OCI-LY7 (cell line): ENCODE data around the gene C14orf93. TPM values are rescaled to one million over a fixed set of nuclear protein-coding genes. Genes with fewer than 3 reads are reported as not detected.

Experiments used
- BruUV-seq: library from RNA; stranded (reverse); fragments of 400-500 nt; replicated peaks from 2 replicates; lab custom pipeline; 2021; lab: Mats Ljungman, UMichigan
- CTCF ChIA-PET: fragments of 300-600 bp; sonication (Branson Sonifier 250); formaldehyde crosslinking; loops from one replicate; lab custom pipeline; 2022; ENCODE audit warnings: antibody characterized with exemption; ENCODE audit not compliant: unreplicated experiment; lab: Charles Lee
- POLR2A ChIA-PET: fragments of 300-600 bp; sonication (Branson Sonifier 250); formaldehyde crosslinking; loops from one replicate; lab custom pipeline; 2022; ENCODE audit warnings: antibody characterized with exemption; lab: Charles Lee
- DNase-seq: peaks from one replicate; pipeline ENCODE4 v3.0.0-alpha.2; 2015; ENCODE audit warnings: low spot score
- H2AFZ ChIP-seq: fragments of 200-600 bp; sonication (generic), shearing (Covaris generic); 2 replicates; pipeline ENCODE4 v1.6.1; 2014; ENCODE audit warnings: mild to moderate bottlenecking, antibody characterized with exemption, low read length, moderate library complexity
- H3K27ac ChIP-seq: fragments of 200-600 bp; sonication (generic); 2 replicates; pipeline ENCODE4 v1.5.1; 2014; ENCODE audit warnings: mixed run types, low read depth, mild to moderate bottlenecking, moderate library complexity, low read length, inconsistent platforms; ENCODE audit not compliant: poor library complexity, severe bottlenecking
- H3K36me3 ChIP-seq: fragments of 200-600 bp; sonication (generic); 2 replicates; pipeline ENCODE4 v1.6.1; 2014; ENCODE audit warnings: mild to moderate bottlenecking, antibody characterized with exemption, low read length, moderate library complexity, mixed read lengths; ENCODE audit not compliant: insufficient read depth
- H3K4me1 ChIP-seq: fragments of 200-600 bp; sonication (generic); 2 replicates; pipeline ENCODE4 v1.5.1; 2014; ENCODE audit warnings: mild to moderate bottlenecking, low read length; ENCODE audit not compliant: insufficient read depth, poor library complexity, severe bottlenecking
- H3K4me2 ChIP-seq: fragments of 200-600 bp; sonication (generic); 2 replicates; pipeline ENCODE4 v1.6.1; 2014; ENCODE audit warnings: mild to moderate bottlenecking, low read length
- H3K4me3 ChIP-seq: fragments of 200-600 bp; sonication (generic); 2 replicates; pipeline ENCODE4 v1.5.1; 2014; ENCODE audit warnings: mild to moderate bottlenecking, low read depth, low read length; ENCODE audit not compliant: poor library complexity, severe bottlenecking
- H3K79me2 ChIP-seq: fragments of 200-600 bp; sonication (generic); 2 replicates; pipeline ENCODE4 v1.6.1; 2016; ENCODE audit warnings: low read depth, mild to moderate bottlenecking, low read length, moderate library complexity, mixed read lengths; ENCODE audit not compliant: insufficient read depth
- H3K9me2 ChIP-seq: fragments of 200-600 bp; sonication (generic); 2 replicates; pipeline ENCODE4 v1.6.1; 2016; ENCODE audit warnings: mild to moderate bottlenecking, low read length, mixed read lengths; ENCODE audit not compliant: insufficient read depth
- H3K9me3 ChIP-seq: fragments of 200-600 bp; sonication (generic); 2 replicates; pipeline ENCODE4 v1.6.1; 2014; ENCODE audit warnings: mild to moderate bottlenecking, mixed run types, low read length, mixed read lengths
- H4K20me1 ChIP-seq: fragments of 200-600 bp; sonication (generic); 2 replicates; pipeline ENCODE4 v1.6.1; 2014; ENCODE audit warnings: mild to moderate bottlenecking, antibody characterized with exemption, low read length, moderate library complexity, mixed read lengths; ENCODE audit not compliant: insufficient read depth
- EZH2phosphoT487 ChIP-seq: fragments of 200-600 bp; sonication (generic); IDR thresholded peaks from 2 replicates; pipeline ENCODE4 v1.6.1; 2018; ENCODE audit warnings: low read depth, borderline replicate concordance, mild to moderate bottlenecking, mixed run types, antibody characterized with exemption, low read length, moderate library complexity, mixed read lengths
- intact Hi-C: fragments of 100-400 bp; cut with micrococcal nuclease; formaldehyde crosslinking; loops from one replicate; pipeline ENCODE4 v1.10.0; 2022; ENCODE audit not compliant: unreplicated experiment
- total RNA-seq, 2 experiments: library from RNA; depleted of rRNA in 1 of 2; stranded (reverse); fragments of >200 nt in 1 of 2; shearing (Covaris generic) in 1 of 2; gene quantifications; 2 replicates each; pipeline ENCODE4 v1.2.3, GENCODE V29; 2014 to 2022
- TF ChIP-seq, protein P1 (sequence below): fragments of 200-600 bp; sonication (generic); conservative IDR thresholded peaks from 2 replicates; pipeline ENCODE4 v1.5.1; 2014; ENCODE audit warnings: mild to moderate bottlenecking, antibody characterized with exemption, low read length, moderate library complexity, mixed read lengths

C14orf93 gene
- total RNA-seq, 2 experiments from 2014 or later: 15.2 to 17.9 TPM

DNA sequence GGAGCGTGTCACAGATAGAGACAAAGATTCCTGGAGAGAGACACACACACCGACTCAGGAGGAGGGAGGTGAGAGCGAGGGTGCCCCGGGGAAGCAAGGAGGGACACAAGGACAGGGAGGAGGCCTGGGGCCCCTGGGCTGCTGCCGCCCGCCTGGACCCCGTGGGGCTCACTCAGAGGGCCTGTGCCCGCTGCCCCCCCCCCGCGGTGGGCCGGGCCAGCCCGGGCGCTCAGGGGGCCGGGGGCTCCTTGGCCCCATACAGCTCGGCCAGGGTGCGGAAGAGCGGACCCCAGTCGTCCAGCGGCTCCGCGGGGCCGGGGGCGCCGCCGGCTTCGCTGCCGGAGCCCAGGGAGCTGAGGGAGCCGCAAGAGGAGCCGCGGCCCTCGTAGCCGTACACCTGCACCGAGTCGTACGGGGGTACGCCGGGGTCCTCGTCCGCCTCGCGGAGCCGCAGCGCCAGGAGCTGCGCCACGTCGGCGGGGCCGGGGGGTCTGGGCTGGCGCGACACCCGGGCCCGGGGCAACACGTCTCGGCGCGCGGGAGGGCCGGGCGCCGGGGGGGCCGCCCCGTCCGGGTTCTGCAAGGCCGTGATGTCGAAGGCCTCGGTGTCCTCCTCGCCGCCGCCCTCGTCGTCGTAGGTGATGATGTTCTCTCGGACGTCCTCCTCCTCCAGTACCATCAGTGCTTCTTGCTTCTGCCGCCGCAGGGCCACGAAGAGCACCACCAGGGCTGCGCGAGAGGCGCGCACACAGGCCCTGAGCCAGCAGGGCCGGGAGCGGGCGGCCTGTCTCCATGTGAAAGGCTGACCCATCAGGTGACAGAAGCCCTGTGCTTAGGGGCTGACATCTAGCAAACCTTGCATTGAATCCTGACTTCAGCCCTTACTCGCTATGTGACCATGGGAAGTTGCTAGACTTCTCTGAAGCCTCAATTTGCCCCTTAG is 38.1 kb upstream of the C14orf93 start:
- ChIA-PET CTCF (no interaction called here), POLR2A (interaction anchor here (1.8 kb wide), 1 partner anchor 41 kb away, joined by 4 read pairs; no protein-coding TSS in a partner anchor)
- intact Hi-C loops: no loop called here
- Histone ChIP-seq H3K4me1 (no peaks in the 10 kb centered on the region), H3K79me2 (no peaks in the 10 kb centered on the region), H2AFZ (no peak overlapping the region), H3K36me3 (no peaks in the 10 kb centered on the region), H3K4me3 (no peak overlapping the region), H3K9me2 (no peaks in the 10 kb centered on the region), H3K9me3 (no peaks in the 10 kb centered on the region), H4K20me1 (no peaks in the 10 kb centered on the region), H3K27ac (no peak overlapping the region), H3K4me2 (no peak overlapping the region)
- no peak for DNase-seq
- no TSS peak for BruUV-seq
- TF ChIP-seq, protein P1, sequence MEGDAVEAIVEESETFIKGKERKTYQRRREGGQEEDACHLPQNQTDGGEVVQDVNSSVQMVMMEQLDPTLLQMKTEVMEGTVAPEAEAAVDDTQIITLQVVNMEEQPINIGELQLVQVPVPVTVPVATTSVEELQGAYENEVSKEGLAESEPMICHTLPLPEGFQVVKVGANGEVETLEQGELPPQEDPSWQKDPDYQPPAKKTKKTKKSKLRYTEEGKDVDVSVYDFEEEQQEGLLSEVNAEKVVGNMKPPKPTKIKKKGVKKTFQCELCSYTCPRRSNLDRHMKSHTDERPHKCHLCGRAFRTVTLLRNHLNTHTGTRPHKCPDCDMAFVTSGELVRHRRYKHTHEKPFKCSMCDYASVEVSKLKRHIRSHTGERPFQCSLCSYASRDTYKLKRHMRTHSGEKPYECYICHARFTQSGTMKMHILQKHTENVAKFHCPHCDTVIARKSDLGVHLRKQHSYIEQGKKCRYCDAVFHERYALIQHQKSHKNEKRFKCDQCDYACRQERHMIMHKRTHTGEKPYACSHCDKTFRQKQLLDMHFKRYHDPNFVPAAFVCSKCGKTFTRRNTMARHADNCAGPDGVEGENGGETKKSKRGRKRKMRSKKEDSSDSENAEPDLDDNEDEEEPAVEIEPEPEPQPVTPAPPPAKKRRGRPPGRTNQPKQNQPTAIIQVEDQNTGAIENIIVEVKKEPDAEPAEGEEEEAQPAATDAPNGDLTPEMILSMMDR: no peak
- no peak for TF ChIP-seq EZH2phosphoT487

- no peaks in the 10 kb centered on the region for H4K20me1 ChIP-seq
- intact Hi-C loops: no loop called here
- no peaks in the 10 kb centered on the region for H3K4me1 ChIP-seq
- ChIA-PET CTCF (no interaction called here), POLR2A (no interaction called here)
- TF ChIP-seq, protein P1: no peak
- no peak for TF ChIP-seq EZH2phosphoT487
- no peaks in the 10 kb centered on the region for H3K9me2 ChIP-seq
- H3K9me3 ChIP-seq: no peaks in the 10 kb centered on the region
- H3K4me2 ChIP-seq: no peak overlapping the region
- H3K36me3 ChIP-seq: no peaks in the 10 kb centered on the region
- no peak overlapping the region for H2AFZ ChIP-seq
- no TSS peak for BruUV-seq
- H3K79me2 ChIP-seq: no peaks in the 10 kb centered on the region
- no peak for DNase-seq
- H3K4me3 ChIP-seq: no peak overlapping the region
- H3K27ac ChIP-seq: no peak overlapping the region
Measured at GRCh38 chr14:23047034-23047634, 37.2 kb upstream of the C14orf93 start.
